Measurements from ENCODE around the gene PLEKHM3.
A peak's percentile ranks its signal among the peaks of the same experiment; 100 is the strongest.

PLEKHM3 gene

GRCh38 chr2:207849443-207849842, 175.9 kb downstream of the PLEKHM3 start:
- DNase-seq: no peak

DNA sequence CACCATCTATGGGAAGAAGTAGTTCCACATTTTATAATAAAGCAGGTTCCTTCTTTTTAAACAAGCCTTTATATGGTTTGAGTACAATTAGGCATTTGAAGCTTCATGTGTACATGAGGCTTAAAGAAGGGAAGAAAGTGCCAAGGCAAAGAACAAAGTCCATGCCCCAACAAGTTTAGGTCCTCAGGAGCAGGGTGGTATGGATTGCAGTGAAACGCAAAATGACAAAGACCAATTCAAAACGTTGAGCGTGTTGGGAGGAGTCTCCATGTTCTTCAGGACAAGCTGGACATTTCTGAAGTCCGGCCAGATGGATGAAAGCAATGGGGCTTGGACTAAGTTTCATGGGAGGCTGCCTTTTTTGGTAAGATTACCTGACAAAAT, 176.8 kb downstream of the PLEKHM3 start:
- no peak for DNase-seq

GRCh38 chr2:207847807-207848544, 177.4 kb downstream of the PLEKHM3 start:
- no peak for DNase-seq

DNA sequence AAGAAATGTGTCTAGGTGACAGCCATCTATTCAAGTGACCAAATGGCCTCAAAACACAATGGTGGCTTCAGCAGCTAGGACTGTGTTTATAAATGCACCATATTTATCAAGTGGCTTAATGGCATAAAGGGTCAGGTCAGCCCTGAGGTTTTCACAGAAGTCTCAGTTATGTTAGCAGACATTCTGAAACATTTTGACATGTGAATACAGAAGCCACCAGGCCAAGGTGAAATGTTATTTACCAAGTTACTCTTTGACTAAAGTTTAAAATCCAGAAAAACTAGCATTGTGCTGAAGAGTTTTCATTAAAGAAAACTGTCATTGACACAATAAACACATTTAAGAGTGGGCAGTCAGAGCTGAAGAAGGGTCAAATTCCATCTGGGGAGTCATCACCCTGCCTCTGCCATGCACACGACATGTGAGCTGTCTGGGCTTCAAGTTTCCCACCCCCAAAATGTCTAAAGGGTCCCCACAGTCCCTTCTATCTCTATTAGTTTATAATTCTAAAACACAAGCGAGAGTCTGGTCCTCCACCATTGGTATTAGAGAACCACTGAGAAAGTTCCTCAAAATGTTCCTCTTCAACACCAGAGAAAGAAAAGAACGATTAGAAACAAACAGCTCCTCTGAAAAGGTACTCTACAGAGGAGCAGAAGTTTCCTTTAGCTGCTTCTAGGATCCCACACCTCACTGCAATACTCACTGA, 178.1 kb downstream of the PLEKHM3 start:
- no peak for DNase-seq

- DNase-seq: no peak
Observed at GRCh38 chr2:207845202-207845864, 180.0 kb downstream of the PLEKHM3 start.

DNA sequence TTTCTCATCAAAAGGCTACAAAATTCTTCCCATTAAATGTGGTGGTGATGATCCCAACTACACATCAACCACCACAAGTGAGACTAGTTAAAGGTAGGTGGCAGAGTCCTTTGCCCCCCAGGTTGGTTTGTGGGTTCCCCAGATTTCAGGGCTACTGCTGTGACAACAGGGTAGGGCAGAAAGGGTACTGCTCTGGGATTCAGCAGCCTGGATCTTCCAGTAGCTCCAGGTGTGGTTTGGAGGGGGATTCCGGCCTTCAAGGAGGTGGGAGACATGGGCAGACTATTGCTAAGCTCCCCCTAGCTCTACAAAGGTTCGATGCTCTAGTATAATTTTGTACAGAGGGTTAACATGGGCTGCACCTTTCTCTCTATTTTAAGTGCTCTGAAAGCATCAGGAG, 180.7 kb downstream of the PLEKHM3 start:
- DNase-seq: no peak

DNA sequence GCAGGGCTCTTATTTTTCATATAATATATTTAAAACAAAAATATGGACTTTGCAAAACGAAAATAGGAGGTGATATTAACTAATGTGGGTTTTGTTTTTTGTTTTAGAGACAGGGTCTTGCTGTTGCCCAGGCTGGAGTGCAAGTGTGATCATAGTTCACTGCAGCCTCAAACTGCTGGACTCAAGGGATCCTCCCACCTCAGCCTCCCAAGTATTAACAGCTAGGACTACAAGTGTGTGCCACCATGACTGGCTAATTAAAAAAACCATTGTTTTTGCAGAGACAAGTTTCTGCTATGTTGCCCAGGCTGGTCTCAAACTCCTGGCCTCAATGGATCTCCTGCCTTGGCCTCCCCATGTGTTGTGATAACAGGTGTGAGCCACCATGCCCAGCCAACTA, 185.2 kb downstream of the PLEKHM3 start:
- no peak for DNase-seq

GRCh38 chr2:207839575-207839974, 185.8 kb downstream of the PLEKHM3 start:
- DNase-seq: no peak

GRCh38 chr2:207839028-207839427, 186.3 kb downstream of the PLEKHM3 start:
- DNase-seq: no peak

- no peak for DNase-seq
Observed at GRCh38 chr2:207836521-207837133, 188.7 kb downstream of the PLEKHM3 start.

DNA sequence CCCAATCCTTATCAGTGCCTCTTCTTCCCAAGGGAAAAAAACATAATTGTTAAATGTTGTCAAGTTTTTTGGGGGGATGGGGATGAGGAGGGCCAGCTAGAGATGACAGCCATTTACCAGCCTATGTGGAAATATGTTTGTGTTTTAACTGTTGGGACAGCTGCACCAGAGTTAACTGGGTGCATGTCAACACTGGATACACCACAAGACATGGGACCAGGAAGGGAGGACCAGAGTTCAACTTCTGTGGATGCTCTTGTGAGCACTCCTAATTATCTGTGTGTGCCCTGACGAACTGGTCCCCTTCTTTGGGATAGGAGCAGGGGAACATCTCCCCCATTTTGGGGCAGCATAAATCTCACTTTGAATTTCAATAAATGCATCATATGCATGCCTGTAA, 189.5 kb downstream of the PLEKHM3 start:
- DNase-seq: no peak

DNA sequence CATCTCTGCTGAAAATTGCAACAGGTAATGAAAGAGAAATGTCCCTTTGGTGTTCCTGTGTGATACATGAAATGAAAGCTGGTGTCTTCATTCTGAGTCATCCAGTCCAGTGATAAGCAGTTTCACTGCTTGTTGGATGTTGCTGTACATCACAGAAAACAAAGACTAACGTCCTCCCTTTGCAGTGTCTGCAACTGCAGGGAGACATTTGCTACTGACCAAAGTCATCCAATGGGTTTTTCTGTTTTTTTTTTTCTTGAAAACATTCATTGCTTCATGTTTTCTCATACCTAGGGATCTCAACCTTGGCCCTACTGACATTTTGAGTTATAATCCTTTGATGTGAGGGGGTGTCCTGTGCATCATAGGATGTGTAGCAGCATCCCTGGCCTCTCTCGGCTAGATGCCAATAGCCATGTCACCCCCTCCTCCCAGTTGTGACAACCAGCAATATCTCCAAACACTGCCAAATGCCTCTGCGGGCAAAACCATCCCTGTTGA, 192.0 kb downstream of the PLEKHM3 start:
- DNase-seq: peak; percentile 74

GRCh38 chr2:207831584-207832248, 193.6 kb downstream of the PLEKHM3 start:
- DNase-seq: no peak

GRCh38 chr2:207830778-207831438, 194.4 kb downstream of the PLEKHM3 start:
- DNase-seq: no peak

DNA sequence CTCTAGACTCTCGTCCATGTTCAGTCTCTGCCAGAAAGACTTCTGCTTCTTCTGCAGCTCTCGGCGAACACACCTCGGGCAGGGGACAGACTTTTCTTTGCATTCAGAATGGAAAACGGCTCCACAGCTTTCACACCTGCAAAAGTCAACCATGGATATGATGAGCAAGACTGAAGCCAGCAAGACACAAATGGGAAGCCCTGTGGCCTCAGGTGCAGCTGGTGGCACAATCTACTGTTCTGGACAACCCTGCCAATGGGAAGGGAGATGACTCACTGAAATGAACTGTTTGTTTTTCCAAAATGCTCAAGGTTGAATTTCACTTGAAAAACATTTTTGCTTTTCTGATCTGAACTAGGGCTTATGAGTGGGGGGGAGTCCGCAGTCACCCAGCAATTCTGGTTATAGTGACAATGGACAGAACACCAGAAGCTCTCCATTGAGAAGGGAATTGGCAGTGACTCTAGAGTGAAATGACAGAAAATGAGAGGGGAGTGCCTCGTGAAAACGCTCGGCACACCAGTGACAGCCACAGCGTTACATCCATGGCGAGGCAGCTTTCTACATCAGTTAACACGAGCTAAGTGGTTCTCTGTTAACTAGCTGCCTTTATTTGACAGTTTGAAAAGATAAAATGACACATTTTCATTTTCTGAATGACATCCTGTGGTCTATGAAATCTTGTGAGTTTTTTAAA, 196.8 kb downstream of the PLEKHM3 start:
- DNase-seq: peak; percentile 28

GRCh38 chr2:207825978-207826377, 199.3 kb downstream of the PLEKHM3 start:
- no peak for DNase-seq

- DNase-seq: no peak
Observed at GRCh38 chr2:207825045-207825954, 200.0 kb downstream of the PLEKHM3 start.

GRCh38 chr2:207823865-207824264, 201.5 kb downstream of the PLEKHM3 start:
- DNase-seq: no peak

DNA sequence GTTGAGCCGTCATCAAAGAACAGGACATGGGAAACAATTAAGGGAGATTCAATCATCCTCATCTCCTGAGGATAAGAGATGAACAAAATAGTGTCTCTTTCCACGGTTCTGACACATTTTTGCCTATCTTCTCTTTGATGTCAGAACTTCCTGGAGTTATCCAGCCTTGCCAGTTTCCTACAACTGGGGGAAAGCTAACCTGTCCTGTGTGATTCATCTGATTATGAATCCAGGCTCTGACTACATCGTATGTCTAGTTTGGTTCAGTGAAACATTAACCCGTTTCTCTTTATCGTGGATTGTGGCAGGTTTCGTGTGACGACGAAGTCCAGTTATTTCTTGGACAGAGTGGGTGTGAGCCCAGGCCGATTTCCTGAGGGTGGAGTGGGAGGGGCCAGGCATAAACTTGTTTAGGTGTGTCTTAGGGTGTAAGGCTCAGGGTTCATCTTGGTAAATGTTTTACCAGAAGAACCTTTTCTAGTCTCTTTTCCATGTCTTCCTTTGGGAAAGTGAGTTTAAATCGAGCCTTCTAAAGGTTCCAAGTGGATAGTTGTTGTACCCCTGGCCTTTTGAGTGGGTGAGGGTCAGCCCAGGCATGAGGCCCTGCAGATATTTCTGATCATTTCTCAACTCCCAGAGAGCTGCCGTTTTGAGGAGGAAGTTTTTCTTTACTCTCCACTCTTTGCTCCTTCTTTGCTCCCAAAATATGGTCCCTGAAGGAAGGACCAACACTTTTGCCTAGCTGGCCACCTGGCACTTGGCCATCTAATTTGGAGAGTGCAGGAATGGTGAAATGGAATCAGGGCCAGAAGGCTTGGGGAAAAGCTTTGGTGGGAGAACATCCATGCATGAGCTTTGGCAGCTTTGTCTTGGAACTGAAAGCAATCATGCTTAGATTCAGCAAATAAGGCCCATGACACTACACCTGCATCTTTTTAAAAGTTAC, 205.2 kb downstream of the PLEKHM3 start:
- no peak for DNase-seq

Data from activated CD4-positive, alpha-beta T cell treated with anti-CD3 and anti-CD28 coated beads, Interleukin-2, amount 50 U/mL, for 16 hours (primary cell).